ENCODE data around the gene ATP11A. TPM values are rescaled to one million over a fixed set of nuclear protein-coding genes. Genes with fewer than 3 reads are reported as not detected.

The ATP11A gene
- total RNA-seq, 1 donor from 2014 or later: 70.9 TPM

GRCh38 chr13:112710855-112711527 lies 21.2 kb downstream of the ATP11A start:
- no peak for DNase-seq (ENCODE audit: extremely low spot score, unreplicated experiment)
- Mint-ChIP-seq H3K4me1 (ENCODE audit: unreplicated experiment) (peaks cover 41% of the 10 kb centered on the region), H3K27ac (peak overlapping the region; percentile 92), H3K36me3 (peaks cover 5% of the 10 kb centered on the region), H3K9me3 (peaks cover 7% of the 10 kb centered on the region), H3K27me3 (no peaks in the 10 kb centered on the region), H3K4me3 (peak overlapping the region; percentile 70)
- TF ChIP-seq CTCF (conservative IDR thresholded peaks at IDR 0.05): no peak

GRCh38 chr13:112711528-112712265 lies 21.9 kb downstream of the ATP11A start:
- TF ChIP-seq CTCF (conservative IDR thresholded peaks at IDR 0.05): peak; percentile 36
- H3K36me3 Mint-ChIP-seq: peaks cover 5% of the 10 kb centered on the region
- peaks cover 7% of the 10 kb centered on the region for H3K9me3 Mint-ChIP-seq
- no peaks in the 10 kb centered on the region for H3K27me3 Mint-ChIP-seq
- H3K4me3 Mint-ChIP-seq: peak overlapping the region; percentile 70
- peaks cover 42% of the 10 kb centered on the region for H3K4me1 Mint-ChIP-seq (ENCODE audit: unreplicated experiment)
- DNase-seq (ENCODE audit: extremely low spot score, unreplicated experiment): no peak
- peak overlapping the region; percentile 92 for H3K27ac Mint-ChIP-seq

GRCh38 chr13:112712451-112713207 lies 22.8 kb downstream of the ATP11A start:
- H3K27me3 Mint-ChIP-seq: no peaks in the 10 kb centered on the region
- peaks cover 52% of the 10 kb centered on the region for H3K4me1 Mint-ChIP-seq (ENCODE audit: unreplicated experiment)
- no peak overlapping the region for H3K4me3 Mint-ChIP-seq
- no peak for DNase-seq (ENCODE audit: extremely low spot score, unreplicated experiment)
- H3K27ac Mint-ChIP-seq: peak overlapping the region; percentile 92
- TF ChIP-seq CTCF (conservative IDR thresholded peaks at IDR 0.05): no peak
- H3K9me3 Mint-ChIP-seq: peaks cover 7% of the 10 kb centered on the region
- H3K36me3 Mint-ChIP-seq: peaks cover 12% of the 10 kb centered on the region

GRCh38 chr13:112713517-112714253 lies 23.8 kb downstream of the ATP11A start:
- peak overlapping the region; percentile 79 for H3K27ac Mint-ChIP-seq

More at GRCh38 chr13:112713517-112714253, 23.8 kb downstream of the ATP11A start:
- DNase-seq (ENCODE audit: extremely low spot score, unreplicated experiment): no peak
- peaks cover 7% of the 10 kb centered on the region for H3K9me3 Mint-ChIP-seq
- H3K4me3 Mint-ChIP-seq: no peak overlapping the region
- peaks cover 12% of the 10 kb centered on the region for H3K36me3 Mint-ChIP-seq
- no peak for TF ChIP-seq CTCF (conservative IDR thresholded peaks at IDR 0.05)
- peaks cover 52% of the 10 kb centered on the region for H3K4me1 Mint-ChIP-seq (ENCODE audit: unreplicated experiment)
- no peaks in the 10 kb centered on the region for H3K27me3 Mint-ChIP-seq
